Uterus (tissue), 4 donors: Measurements from ENCODE around the gene TMEM106B. TPM values are rescaled to one million over a fixed set of nuclear protein-coding genes. Genes with fewer than 3 reads are reported as not detected.
"Not testable (repeated sequence)": the region's sequence is repeated elsewhere in the genome, so short reads cannot be mapped to it uniquely, and the experiment has no call there.

ENCODE experiments used
- DNase-seq, 2 donors: peaks; one replicate each; pipeline ENCODE4 v3.0.0-alpha.2; 2019 to 2020
- H3K27ac ChIP-seq, 2 donors: fragments of 200-600 bp; sonication (generic); 1 replicate in 1 of 2; 2 replicates in 1 of 2; pipeline ENCODE4 v1.5.1; 2016 to 2018
- H3K27me3 ChIP-seq, 2 donors: fragments of 200-600 bp; sonication (generic); one replicate each; pipeline ENCODE4 v1.5.1; 2018 to 2019; ENCODE audit warnings: control low read depth in 1 of 2
- H3K36me3 ChIP-seq, 2 donors: fragments of 200-600 bp; sonication (generic); one replicate each; pipeline ENCODE4 v1.5.1; 2019; ENCODE audit warnings: control low read depth in 1 of 2
- H3K4me1 ChIP-seq, 2 donors: fragments of 200-600 bp; sonication (generic); one replicate each; pipeline ENCODE4 v1.5.1; 2018 to 2019; ENCODE audit warnings: control low read depth in 1 of 2
- H3K4me3 ChIP-seq, 2 donors: fragments of 200-600 bp; sonication (generic); 1 replicate in 1 of 2; 2 replicates in 1 of 2; pipeline ENCODE4 v1.5.1; 2018 to 2019; ENCODE audit warnings: mild to moderate bottlenecking in 1 of 2
- H3K9me3 ChIP-seq, 2 donors: fragments of 200-600 bp; sonication (generic); one replicate each; pipeline ENCODE4 v1.5.1; 2019; ENCODE audit warnings: control low read depth in 1 of 2
- POLR2A ChIP-seq, 2 donors: fragments of 450-650 bp; IDR thresholded peaks; one replicate each; pipeline ENCODE4 v1.6.1; 2016; ENCODE audit warnings: antibody characterized with exemption in 2 of 2, mild to moderate bottlenecking in 1 of 2, moderate library complexity in 1 of 2
- intact Hi-C: fragments of 100-400 bp; cut with DNase I; formaldehyde crosslinking; loops from one replicate; pipeline ENCODE4 v1.15.1; 2023; ENCODE audit warnings: low total_unique reads
- total RNA-seq, 4 donors: library from RNA; depleted of rRNA in 3 of 4; stranded (reverse); fragments of >200 nt in 3 of 4; gene quantifications; one replicate each; pipeline versions ENCODE4 v1.1.0 to v1.2.4, GENCODE V29; 2014 to 2023
- TF ChIP-seq, protein P1 (sequence below), 4 experiments: fragments of 200-600 bp in 2 of 4; fragments of 450-650 bp in 2 of 4; sonication (generic) in 2 of 4; IDR thresholded peaks; one replicate each; pipeline ENCODE4 v1.5.1; 2016 to 2019; ENCODE audit warnings: antibody characterized with exemption in 4 of 4, mild to moderate bottlenecking in 2 of 4, moderate library complexity in 1 of 4
- donor health status: DM: yes; HTN: yes; CAD: no.

The TMEM106B gene
- total RNA-seq, 4 donors from 2014 or later, result 65.4 to 215 (median 76.0) TPM

DNA sequence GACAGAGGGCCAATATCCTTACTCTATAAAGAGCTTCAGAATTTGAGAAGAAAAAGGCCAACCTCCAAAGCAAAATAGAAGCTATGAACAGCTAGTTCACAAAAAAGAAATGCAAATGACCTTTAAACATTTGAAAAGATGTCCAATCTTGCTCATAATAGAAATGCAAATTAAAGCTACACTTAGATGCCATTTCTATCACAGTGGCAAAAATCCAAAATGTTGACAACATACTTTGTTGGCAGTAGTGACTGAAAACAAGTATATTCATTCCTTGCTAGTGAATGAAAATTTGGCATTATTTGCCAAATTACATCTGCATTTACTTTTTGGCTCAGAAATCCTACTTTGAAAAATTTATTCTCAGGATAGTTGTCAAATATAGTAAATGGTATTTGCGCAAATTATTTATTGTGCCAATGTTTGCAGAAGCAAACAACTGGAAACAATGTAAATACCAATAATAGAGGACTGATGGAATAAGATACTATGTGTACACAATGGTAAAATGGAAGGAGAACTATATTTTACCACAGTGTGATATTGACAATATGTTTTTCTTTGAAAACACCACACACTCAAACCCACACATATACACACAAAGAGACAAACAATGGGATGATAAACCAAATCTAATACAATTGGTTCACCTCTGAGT is 9.4 kb downstream of the TMEM106B start:
- DNase-seq, result no peak
- no peaks in the 10 kb centered on the region for H3K27me3 ChIP-seq
- no peaks in the 10 kb centered on the region for H3K4me1 ChIP-seq
- H3K36me3 ChIP-seq, result no peaks in the 10 kb centered on the region
- no peak for TF ChIP-seq POLR2A (IDR thresholded peaks at IDR 0.05)
- TF ChIP-seq, protein P1, sequence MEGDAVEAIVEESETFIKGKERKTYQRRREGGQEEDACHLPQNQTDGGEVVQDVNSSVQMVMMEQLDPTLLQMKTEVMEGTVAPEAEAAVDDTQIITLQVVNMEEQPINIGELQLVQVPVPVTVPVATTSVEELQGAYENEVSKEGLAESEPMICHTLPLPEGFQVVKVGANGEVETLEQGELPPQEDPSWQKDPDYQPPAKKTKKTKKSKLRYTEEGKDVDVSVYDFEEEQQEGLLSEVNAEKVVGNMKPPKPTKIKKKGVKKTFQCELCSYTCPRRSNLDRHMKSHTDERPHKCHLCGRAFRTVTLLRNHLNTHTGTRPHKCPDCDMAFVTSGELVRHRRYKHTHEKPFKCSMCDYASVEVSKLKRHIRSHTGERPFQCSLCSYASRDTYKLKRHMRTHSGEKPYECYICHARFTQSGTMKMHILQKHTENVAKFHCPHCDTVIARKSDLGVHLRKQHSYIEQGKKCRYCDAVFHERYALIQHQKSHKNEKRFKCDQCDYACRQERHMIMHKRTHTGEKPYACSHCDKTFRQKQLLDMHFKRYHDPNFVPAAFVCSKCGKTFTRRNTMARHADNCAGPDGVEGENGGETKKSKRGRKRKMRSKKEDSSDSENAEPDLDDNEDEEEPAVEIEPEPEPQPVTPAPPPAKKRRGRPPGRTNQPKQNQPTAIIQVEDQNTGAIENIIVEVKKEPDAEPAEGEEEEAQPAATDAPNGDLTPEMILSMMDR (IDR thresholded peaks at IDR 0.05), result no peak
- H3K4me3 ChIP-seq, result no peak overlapping the region
- no peak overlapping the region for H3K27ac ChIP-seq
- intact Hi-C loops, result no loop called here
- no peaks in the 10 kb centered on the region for H3K9me3 ChIP-seq

GRCh38 chr7:12221414-12221813 is 10.3 kb downstream of the TMEM106B start:
- Histone ChIP-seq H3K36me3 (no peaks in the 10 kb centered on the region), H3K4me1 (no peaks in the 10 kb centered on the region), H3K4me3 (no peak overlapping the region), H3K27me3 (no peaks in the 10 kb centered on the region), H3K27ac (no peak overlapping the region), H3K9me3 (no peaks in the 10 kb centered on the region)
- intact Hi-C loops, result no loop called here
- no peak for TF ChIP-seq POLR2A (IDR thresholded peaks at IDR 0.05)
- TF ChIP-seq, protein P1 (IDR thresholded peaks at IDR 0.05), result no peak
- DNase-seq, result no peak

GRCh38 chr7:12222889-12223579 is 11.9 kb downstream of the TMEM106B start:
- Histone ChIP-seq H3K27me3 (no peaks in the 10 kb centered on the region), H3K9me3 (no peaks in the 10 kb centered on the region), H3K27ac (no peak overlapping the region), H3K36me3 (no peaks in the 10 kb centered on the region), H3K4me3 (no peak overlapping the region), H3K4me1 (no peaks in the 10 kb centered on the region)
- intact Hi-C loops, result no loop called here
- no peak for TF ChIP-seq POLR2A (IDR thresholded peaks at IDR 0.05)
- TF ChIP-seq, protein P1 (IDR thresholded peaks at IDR 0.05), result no peak
- no peak for DNase-seq

- H3K36me3 ChIP-seq, H3K4me3 ChIP-seq, H3K27me3 ChIP-seq, H3K4me1 ChIP-seq, DNase-seq, H3K27ac ChIP-seq, H3K9me3 ChIP-seq, intact Hi-C loops: not testable (repeated sequence)
These were observed 13.9 kb downstream of the TMEM106B start for GRCh38 chr7:12225017-12225416.

DNA sequence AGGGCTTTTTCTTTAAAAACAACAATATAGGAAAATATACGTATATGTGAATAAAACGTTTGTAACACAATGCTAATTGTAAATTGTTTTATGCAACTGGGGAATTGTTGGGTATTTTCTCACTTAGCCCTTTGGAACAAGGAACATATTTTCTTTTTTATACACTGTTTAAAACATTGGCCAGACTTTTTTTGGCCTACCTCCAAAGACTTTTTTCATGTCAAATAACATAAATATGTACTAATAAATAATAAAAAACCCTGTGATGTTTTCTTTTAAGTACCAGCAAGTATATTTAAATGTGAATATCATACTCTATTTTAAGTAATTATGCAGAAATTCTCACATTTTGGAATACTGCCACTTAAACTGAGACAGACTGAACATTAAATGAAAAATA is 15.7 kb downstream of the TMEM106B start:
- no peak for TF ChIP-seq POLR2A (IDR thresholded peaks at IDR 0.05)
- TF ChIP-seq, protein P1 (IDR thresholded peaks at IDR 0.05), result no peak
- no peaks in the 10 kb centered on the region for H3K27me3 ChIP-seq

More for the DNA sequence above, 15.7 kb downstream of the TMEM106B start:
- DNase-seq, result no peak
- Histone ChIP-seq H3K27ac (no peak overlapping the region), H3K4me1 (no peaks in the 10 kb centered on the region), H3K36me3 (no peaks in the 10 kb centered on the region), H3K4me3 (no peak overlapping the region), H3K9me3 (no peaks in the 10 kb centered on the region)
- intact Hi-C loops, result no loop called here
